EH (cell line): ENCODE data around the gene ARSK.

Experiments
- DNase-seq: peaks from one replicate; pipeline ENCODE4 v3.0.0-alpha.2; 2015; ENCODE audit warnings: low read depth

Gene ARSK

GRCh38 chr5:95554647-95555548, at the start of gene ARSK, which contains the start of gene SKIC3:
ARSK (plus strand) TSS chr5:95555101; CDS start chr5:95555279, 178 bp downstream.
SKIC3 (minus strand) TSS chr5:95554977; CDS start chr5:95547150, 7,827 bp downstream.
- DNase-seq, result peak; percentile 99

GRCh38 chr5:95508550-95508949, 46.4 kb upstream of the ARSK start:
- DNase-seq, result no peak

- DNase-seq, result peak; percentile 2
Observed at GRCh38 chr5:95511606-95512005, 43.3 kb upstream of the ARSK start.

GRCh38 chr5:95518417-95518816, 36.5 kb upstream of the ARSK start:
- DNase-seq, result no peak

GRCh38 chr5:95519151-95519550, 35.8 kb upstream of the ARSK start:
- DNase-seq, result no peak

- no peak for DNase-seq
Observed at GRCh38 chr5:95519681-95520080, 35.2 kb upstream of the ARSK start.

- no peak for DNase-seq
Observed at GRCh38 chr5:95520206-95520605, 34.7 kb upstream of the ARSK start.

GRCh38 chr5:95524423-95524822, 30.5 kb upstream of the ARSK start:
- no peak for DNase-seq

- DNase-seq, result peak; percentile 7
Observed at GRCh38 chr5:95526871-95527270, 28.0 kb upstream of the ARSK start.

GRCh38 chr5:95528565-95528964, 26.3 kb upstream of the ARSK start:
- DNase-seq, result no peak

- DNase-seq, result peak; percentile 87
Observed at GRCh38 chr5:95530416-95530815, 24.5 kb upstream of the ARSK start.

GRCh38 chr5:95531491-95531890, 23.4 kb upstream of the ARSK start:
- no peak for DNase-seq

GRCh38 chr5:95532415-95532814, 22.5 kb upstream of the ARSK start:
- DNase-seq, result no peak

- DNase-seq, result no peak
Observed at GRCh38 chr5:95533106-95533505, 21.8 kb upstream of the ARSK start.

GRCh38 chr5:95533761-95534160, 21.1 kb upstream of the ARSK start:
- no peak for DNase-seq

GRCh38 chr5:95537501-95537900, 17.4 kb upstream of the ARSK start:
- no peak for DNase-seq

- no peak for DNase-seq
Observed at GRCh38 chr5:95543017-95543705, 11.7 kb upstream of the ARSK start.

GRCh38 chr5:95549030-95549429, 5.9 kb upstream of the ARSK start:
- no peak for DNase-seq

- no peak for DNase-seq
Observed at GRCh38 chr5:95554331-95554646, 612 bp upstream of the ARSK start.

GRCh38 chr5:95555553-95555952, 652 bp downstream of the ARSK start:
- no peak for DNase-seq

GRCh38 chr5:95557841-95558240, 2.9 kb downstream of the ARSK start:
- no peak for DNase-seq

GRCh38 chr5:95562282-95562681, 7.4 kb downstream of the ARSK start:
- no peak for DNase-seq

- DNase-seq, result no peak
Observed at GRCh38 chr5:95563367-95563766, 8.5 kb downstream of the ARSK start.
